GM06990 (cell line): ENCODE measurements around the gene WDR62.

Experiments used
- DNase-seq: peaks from one replicate; pipeline ENCODE4 v3.0.0-alpha.2; 2011; ENCODE audit not compliant: insufficient read length; ENCODE audit errors: extremely low read depth
- H3K27me3 ChIP-seq: replicated peaks from 2 replicates; pipeline ENCODE4 v1.6.0; 2011; ENCODE audit warnings: low read length; ENCODE audit not compliant: control insufficient read depth, insufficient read depth
- H3K36me3 ChIP-seq: 2 replicates; pipeline ENCODE4 v1.5.1; 2011; ENCODE audit warnings: low read length; ENCODE audit not compliant: control insufficient read depth, insufficient read depth
- H3K4me3 ChIP-seq: replicated peaks from 2 replicates; pipeline ENCODE4 v1.5.1; 2011; ENCODE audit warnings: low read depth, mild to moderate bottlenecking, control low read depth, low read length
- CTCF ChIP-seq: IDR thresholded peaks from 2 replicates; pipeline ENCODE4 v1.5.1; 2011; ENCODE audit warnings: low read length, control low read depth, mild to moderate bottlenecking, inconsistent platforms; ENCODE audit not compliant: insufficient read depth, poor library complexity, severe bottlenecking

WDR62 gene

GRCh38 chr19:36097036-36097435 is 42.3 kb downstream of the WDR62 start:
- H3K36me3 ChIP-seq, result peaks cover 27% of the 10 kb centered on the region

GRCh38 chr19:36099166-36099785 is 44.6 kb downstream of the WDR62 start:
- Histone ChIP-seq H3K4me3 (no peak overlapping the region), H3K36me3 (peaks cover 36% of the 10 kb centered on the region), H3K27me3 (no peaks in the 10 kb centered on the region)
- no peak for DNase-seq
- TF ChIP-seq CTCF, result no peak

More at GRCh38 chr19:36097036-36097435, 42.3 kb downstream of the WDR62 start:
- no peak for TF ChIP-seq CTCF
- DNase-seq, result no peak
- Histone ChIP-seq H3K4me3 (no peak overlapping the region), H3K27me3 (no peaks in the 10 kb centered on the region)

GRCh38 chr19:36100476-36100875 is 45.8 kb downstream of the WDR62 start:
- DNase-seq, result no peak
- Histone ChIP-seq H3K27me3 (no peaks in the 10 kb centered on the region), H3K36me3 (peaks cover 47% of the 10 kb centered on the region), H3K4me3 (no peak overlapping the region)
- TF ChIP-seq CTCF, result no peak

GRCh38 chr19:36101550-36102327 is 47.0 kb downstream of the WDR62 start:
- DNase-seq, result no peak
- Histone ChIP-seq H3K36me3 (peaks cover 47% of the 10 kb centered on the region), H3K4me3 (no peak overlapping the region), H3K27me3 (no peaks in the 10 kb centered on the region)
- TF ChIP-seq CTCF, result no peak

GRCh38 chr19:36103040-36103626 is 48.4 kb downstream of the WDR62 start:
- TF ChIP-seq CTCF, result no peak
- DNase-seq, result no peak
- Histone ChIP-seq H3K27me3 (no peaks in the 10 kb centered on the region), H3K36me3 (peaks cover 42% of the 10 kb centered on the region), H3K4me3 (no peak overlapping the region)
